ENCODE measurements around the gene RBFOX2.

RBFOX2 gene

GRCh38 chr22:35736701-35737100, 291.9 kb downstream of the RBFOX2 start:
- DNase-seq (ENCODE audit: low read depth, low spot score): no peak
- Histone ChIP-seq H3K4me3 (no peak overlapping the region), H3K36me3 (ENCODE audit: insufficient read depth, low read length) (peaks cover 2% of the 10 kb centered on the region; the same call in 1 of the 2 replicates), H3K9ac (ENCODE audit: insufficient read length) (no peak overlapping the region), H3K27ac (no peak overlapping the region), H3K9me3 (ENCODE audit: low read depth, low read length) (no peaks in the 10 kb centered on the region)
- TF ChIP-seq EZH2 (IDR thresholded peaks at IDR 0.05) (no peak), FOXP2 (optimal IDR thresholded peaks at IDR 0.05; ENCODE audit: control extremely low read depth, extremely low read length, insufficient read depth) (no peak)

GRCh38 chr22:35736166-35736565, 292.5 kb downstream of the RBFOX2 start:
- no peaks in the 10 kb centered on the region for H3K9me3 ChIP-seq (ENCODE audit: low read depth, low read length)
- H3K27ac ChIP-seq: no peak overlapping the region
- no peak overlapping the region for H3K9ac ChIP-seq (ENCODE audit: insufficient read length)
- TF ChIP-seq POLR2AphosphoS5 (IDR thresholded peaks at IDR 0.05; ENCODE audit: borderline replicate concordance, low read depth, low read length) (no peak), FOXP2 (optimal IDR thresholded peaks at IDR 0.05; ENCODE audit: control extremely low read depth, extremely low read length, insufficient read depth) (no peak), EZH2 (IDR thresholded peaks at IDR 0.05) (no peak)
- no peak for DNase-seq (ENCODE audit: low read depth, low spot score)
- H3K4me3 ChIP-seq: no peak overlapping the region
- H3K36me3 ChIP-seq (ENCODE audit: insufficient read depth, low read length): no peaks in the 10 kb centered on the region; the same call in 1 of the 2 replicates

- DNase-seq (ENCODE audit: low read depth, low spot score): no peak
- no peaks in the 10 kb centered on the region for H3K9me3 ChIP-seq (ENCODE audit: low read depth, low read length)
- TF ChIP-seq EZH2 (IDR thresholded peaks at IDR 0.05): no peak
- no peak for TF ChIP-seq FOXP2 (optimal IDR thresholded peaks at IDR 0.05; ENCODE audit: control extremely low read depth, extremely low read length, insufficient read depth)
- TF ChIP-seq POLR2AphosphoS5 (IDR thresholded peaks at IDR 0.05; ENCODE audit: borderline replicate concordance, low read depth, low read length): no peak
- no peaks in the 10 kb centered on the region; the same call in 1 of the 2 replicates for H3K36me3 ChIP-seq (ENCODE audit: insufficient read depth, low read length)
- no peak overlapping the region for H3K4me3 ChIP-seq
- 0 out of 2 replicates have a peak overlapping the region, but pooled peaks have one; percentile 46 for H3K27ac ChIP-seq
- H3K9ac ChIP-seq (ENCODE audit: insufficient read length): no peak overlapping the region
Measured at GRCh38 chr22:35735542-35735941, 293.1 kb downstream of the RBFOX2 start.

- no peaks in the 10 kb centered on the region for H3K9me3 ChIP-seq (ENCODE audit: low read depth, low read length)
- H3K36me3 ChIP-seq (ENCODE audit: insufficient read depth, low read length): no peaks in the 10 kb centered on the region; the same call in 1 of the 2 replicates
- TF ChIP-seq EZH2 (IDR thresholded peaks at IDR 0.05) (no peak), FOXP2 (optimal IDR thresholded peaks at IDR 0.05; ENCODE audit: control extremely low read depth, extremely low read length, insufficient read depth) (no peak), POLR2AphosphoS5 (IDR thresholded peaks at IDR 0.05; ENCODE audit: borderline replicate concordance, low read depth, low read length) (no peak)
- H3K4me3 ChIP-seq: no peak overlapping the region
- H3K27ac ChIP-seq: no peak overlapping the region
- no peak overlapping the region for H3K9ac ChIP-seq (ENCODE audit: insufficient read length)
- no peak for DNase-seq (ENCODE audit: low read depth, low spot score)
Measured at GRCh38 chr22:35734517-35734827, 294.2 kb downstream of the RBFOX2 start.

GRCh38 chr22:35733791-35734516, 294.7 kb downstream of the RBFOX2 start:
- no peaks in the 10 kb centered on the region for H3K9me3 ChIP-seq (ENCODE audit: low read depth, low read length)
- H3K4me3 ChIP-seq: no peak overlapping the region
- no peak for TF ChIP-seq POLR2AphosphoS5 (IDR thresholded peaks at IDR 0.05; ENCODE audit: borderline replicate concordance, low read depth, low read length)
- TF ChIP-seq EZH2 (IDR thresholded peaks at IDR 0.05): no peak
- no peak for TF ChIP-seq FOXP2 (optimal IDR thresholded peaks at IDR 0.05; ENCODE audit: control extremely low read depth, extremely low read length, insufficient read depth)
- H3K9ac ChIP-seq (ENCODE audit: insufficient read length): no peak overlapping the region
- no peaks in the 10 kb centered on the region; the same call in 1 of the 2 replicates for H3K36me3 ChIP-seq (ENCODE audit: insufficient read depth, low read length)
- H3K27ac ChIP-seq: no peak overlapping the region; the same call in 1 of the 2 replicates
- DNase-seq (ENCODE audit: low read depth, low spot score): no peak

GRCh38 chr22:35733036-35733435, 295.6 kb downstream of the RBFOX2 start:
- Histone ChIP-seq H3K36me3 (ENCODE audit: insufficient read depth, low read length) (no peaks in the 10 kb centered on the region; the same call in 1 of the 2 replicates), H3K4me3 (no peak overlapping the region), H3K9me3 (ENCODE audit: low read depth, low read length) (no peaks in the 10 kb centered on the region), H3K9ac (ENCODE audit: insufficient read length) (no peak overlapping the region), H3K27ac (no peak overlapping the region)
- TF ChIP-seq FOXP2 (optimal IDR thresholded peaks at IDR 0.05; ENCODE audit: control extremely low read depth, extremely low read length, insufficient read depth) (no peak), POLR2AphosphoS5 (IDR thresholded peaks at IDR 0.05; ENCODE audit: borderline replicate concordance, low read depth, low read length) (no peak), EZH2 (IDR thresholded peaks at IDR 0.05) (no peak)
- DNase-seq (ENCODE audit: low read depth, low spot score): no peak

- Histone ChIP-seq H3K9me3 (ENCODE audit: low read depth, low read length) (no peaks in the 10 kb centered on the region), H3K27ac (no peak overlapping the region), H3K9ac (ENCODE audit: insufficient read length) (no peak overlapping the region), H3K4me3 (no peak overlapping the region), H3K36me3 (ENCODE audit: insufficient read depth, low read length) (no peaks in the 10 kb centered on the region; the same call in 1 of the 2 replicates)
- no peak for DNase-seq (ENCODE audit: low read depth, low spot score)
- TF ChIP-seq EZH2 (IDR thresholded peaks at IDR 0.05) (no peak), FOXP2 (optimal IDR thresholded peaks at IDR 0.05; ENCODE audit: control extremely low read depth, extremely low read length, insufficient read depth) (no peak), POLR2AphosphoS5 (IDR thresholded peaks at IDR 0.05; ENCODE audit: borderline replicate concordance, low read depth, low read length) (no peak)
Measured at GRCh38 chr22:35732116-35732515, 296.5 kb downstream of the RBFOX2 start.

- Histone ChIP-seq H3K9ac (ENCODE audit: insufficient read length) (no peak overlapping the region), H3K4me3 (no peak overlapping the region), H3K36me3 (ENCODE audit: insufficient read depth, low read length) (no peaks in the 10 kb centered on the region), H3K9me3 (ENCODE audit: low read depth, low read length) (no peaks in the 10 kb centered on the region), H3K27ac (no peak overlapping the region)
- no peak for DNase-seq (ENCODE audit: low read depth, low spot score)
- TF ChIP-seq POLR2AphosphoS5 (IDR thresholded peaks at IDR 0.05; ENCODE audit: borderline replicate concordance, low read depth, low read length) (no peak), EZH2 (IDR thresholded peaks at IDR 0.05) (no peak), FOXP2 (optimal IDR thresholded peaks at IDR 0.05; ENCODE audit: control extremely low read depth, extremely low read length, insufficient read depth) (no peak)
Measured at GRCh38 chr22:35731321-35731720, 297.3 kb downstream of the RBFOX2 start.

- TF ChIP-seq EZH2 (IDR thresholded peaks at IDR 0.05) (no peak), FOXP2 (optimal IDR thresholded peaks at IDR 0.05; ENCODE audit: control extremely low read depth, extremely low read length, insufficient read depth) (no peak), POLR2AphosphoS5 (IDR thresholded peaks at IDR 0.05; ENCODE audit: borderline replicate concordance, low read depth, low read length) (no peak)
- Histone ChIP-seq H3K36me3 (ENCODE audit: insufficient read depth, low read length) (no peaks in the 10 kb centered on the region), H3K4me3 (no peak overlapping the region), H3K9me3 (ENCODE audit: low read depth, low read length) (no peaks in the 10 kb centered on the region), H3K9ac (ENCODE audit: insufficient read length) (no peak overlapping the region), H3K27ac (no peak overlapping the region)
- no peak for DNase-seq (ENCODE audit: low read depth, low spot score)
Measured at GRCh38 chr22:35729309-35729698, 299.3 kb downstream of the RBFOX2 start.

Data from SK-N-MC (cell line).